SK-N-MC (cell line): ENCODE measurements around the gene ITGAD.

Experiments used
- EZH2 ChIP-seq: fragments of 200-600 bp; sonication (generic); IDR thresholded peaks from one replicate; pipeline ENCODE4 v1.6.1; 2017; ENCODE audit warnings: antibody characterized with exemption
- FOXP2 ChIP-seq: optimal IDR thresholded peaks from 2 replicates; pipeline ENCODE3; 2011; ENCODE audit warnings: mild to moderate bottlenecking, moderate library complexity; ENCODE audit not compliant: insufficient read depth; ENCODE audit errors: extremely low read length, control extremely low read depth
- POLR2AphosphoS5 ChIP-seq: IDR thresholded peaks from 2 replicates; pipeline ENCODE4 v1.6.1; 2012; ENCODE audit warnings: mild to moderate bottlenecking, low read depth, low read length, borderline replicate concordance

- TF ChIP-seq EZH2 (no peak), POLR2AphosphoS5 (no peak), FOXP2 (no peak)
Measured at GRCh38 chr16:31429796-31430195, 36.7 kb downstream of the ITGAD start.
